ENCODE data around the gene SNAP29. TPM values are rescaled to one million over a fixed set of nuclear protein-coding genes. Genes with fewer than 3 reads are reported as not detected.

Gene SNAP29
- 9.0 and 9.2 TPM in 2 replicates for total RNA-seq

GRCh38 chr22:20858615-20859416, at the start of gene SNAP29, which contains the start of gene PI4KA:
Gene SNAP29 (plus strand): TSS chr22:20859007. CDS start chr22:20859111, 104 bp downstream.
Gene PI4KA (minus strand): TSS chr22:20858811. CDS start chr22:20858725, 86 bp downstream.

GRCh38 chr22:20916916-20917810, 58.4 kb downstream of the SNAP29 start, which contains the start of gene CRKL:
Gene CRKL (plus strand): TSS chr22:20917407. CDS start chr22:20917935, 528 bp downstream.

Other genes starting within 250 kb of the SNAP29 start
- not detected in 2 replicates for gene SERPIND1, start 84.9 kb upstream of the SNAP29 start, total RNA-seq
- gene PI4KA, start 196 bp upstream of the SNAP29 start, total RNA-seq = 43.6 and 49.9 TPM in 2 replicates
- gene CRKL, start 58.4 kb downstream of the SNAP29 start, total RNA-seq = 36.9 and 39.7 TPM in 2 replicates
- 0.43 and 2.0 TPM in 2 replicates for gene AIFM3, start 108.2 kb downstream of the SNAP29 start, total RNA-seq
- 45.1 and 53.0 TPM in 2 replicates for gene LZTR1, start 123.3 kb downstream of the SNAP29 start, total RNA-seq
- gene THAP7, start 143.1 kb downstream of the SNAP29 start, total RNA-seq = 23.3 and 26.7 TPM in 2 replicates
- gene P2RX6, start 156.2 kb downstream of the SNAP29 start, total RNA-seq = not detected in 2 replicates
- gene SLC7A4, start 173.6 kb downstream of the SNAP29 start, total RNA-seq = not detected in 2 replicates
- not detected in 2 replicates for gene LRRC74B, start 186.9 kb downstream of the SNAP29 start, total RNA-seq